Neural cell (in vitro differentiated cells): ENCODE data around the gene PPM1H.

Source experiments
- EP300 ChIP-seq: fragments of 450-650 bp; conservative IDR thresholded peaks from 2 replicates; pipeline ENCODE4 v1.6.1; 2014; ENCODE audit warnings: antibody characterized with exemption, mild to moderate bottlenecking, moderate library complexity; ENCODE audit not compliant: poor library complexity, severe bottlenecking
- EZH2 ChIP-seq: fragments of 200-600, 300-800 bp; shearing (Covaris generic), sonication (generic); IDR thresholded peaks from 2 replicates; pipeline ENCODE4 v1.6.1; 2014; ENCODE audit warnings: antibody characterized with exemption, low read length, borderline replicate concordance, mild to moderate bottlenecking; ENCODE audit not compliant: insufficient read depth, poor library complexity, severe bottlenecking
- MXI1 ChIP-seq: fragments of 450-650 bp; conservative IDR thresholded peaks from 2 replicates; pipeline ENCODE4 v1.6.1; 2014; ENCODE audit warnings: antibody characterized with exemption, mild to moderate bottlenecking; ENCODE audit not compliant: poor library complexity, severe bottlenecking
- POLR2AphosphoS5 ChIP-seq: IDR thresholded peaks from 2 replicates; pipeline ENCODE4 v1.6.1; 2012
- SMC3 ChIP-seq: fragments of 450-650 bp; conservative IDR thresholded peaks from 2 replicates; pipeline ENCODE4 v1.6.1; 2014; ENCODE audit warnings: antibody characterized with exemption, mild to moderate bottlenecking, moderate library complexity; ENCODE audit not compliant: poor library complexity
- TAF1 ChIP-seq: IDR thresholded peaks from 2 replicates; pipeline ENCODE4 v1.6.1; 2012; ENCODE audit warnings: low read depth
- TF ChIP-seq, protein P1 (sequence below): fragments of 450-650 bp; IDR thresholded peaks from 2 replicates; pipeline ENCODE4 v1.5.1; 2014; ENCODE audit warnings: antibody characterized with exemption, mild to moderate bottlenecking, moderate library complexity; ENCODE audit not compliant: poor library complexity, severe bottlenecking
- TF ChIP-seq, protein P2 (sequence below): IDR thresholded peaks from 2 replicates; pipeline ENCODE4 v1.6.1; 2012; ENCODE audit warnings: borderline replicate concordance

- no peak for TF ChIP-seq POLR2AphosphoS5
- TF ChIP-seq, protein P1, sequence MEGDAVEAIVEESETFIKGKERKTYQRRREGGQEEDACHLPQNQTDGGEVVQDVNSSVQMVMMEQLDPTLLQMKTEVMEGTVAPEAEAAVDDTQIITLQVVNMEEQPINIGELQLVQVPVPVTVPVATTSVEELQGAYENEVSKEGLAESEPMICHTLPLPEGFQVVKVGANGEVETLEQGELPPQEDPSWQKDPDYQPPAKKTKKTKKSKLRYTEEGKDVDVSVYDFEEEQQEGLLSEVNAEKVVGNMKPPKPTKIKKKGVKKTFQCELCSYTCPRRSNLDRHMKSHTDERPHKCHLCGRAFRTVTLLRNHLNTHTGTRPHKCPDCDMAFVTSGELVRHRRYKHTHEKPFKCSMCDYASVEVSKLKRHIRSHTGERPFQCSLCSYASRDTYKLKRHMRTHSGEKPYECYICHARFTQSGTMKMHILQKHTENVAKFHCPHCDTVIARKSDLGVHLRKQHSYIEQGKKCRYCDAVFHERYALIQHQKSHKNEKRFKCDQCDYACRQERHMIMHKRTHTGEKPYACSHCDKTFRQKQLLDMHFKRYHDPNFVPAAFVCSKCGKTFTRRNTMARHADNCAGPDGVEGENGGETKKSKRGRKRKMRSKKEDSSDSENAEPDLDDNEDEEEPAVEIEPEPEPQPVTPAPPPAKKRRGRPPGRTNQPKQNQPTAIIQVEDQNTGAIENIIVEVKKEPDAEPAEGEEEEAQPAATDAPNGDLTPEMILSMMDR: no peak
- TF ChIP-seq, protein P2, sequence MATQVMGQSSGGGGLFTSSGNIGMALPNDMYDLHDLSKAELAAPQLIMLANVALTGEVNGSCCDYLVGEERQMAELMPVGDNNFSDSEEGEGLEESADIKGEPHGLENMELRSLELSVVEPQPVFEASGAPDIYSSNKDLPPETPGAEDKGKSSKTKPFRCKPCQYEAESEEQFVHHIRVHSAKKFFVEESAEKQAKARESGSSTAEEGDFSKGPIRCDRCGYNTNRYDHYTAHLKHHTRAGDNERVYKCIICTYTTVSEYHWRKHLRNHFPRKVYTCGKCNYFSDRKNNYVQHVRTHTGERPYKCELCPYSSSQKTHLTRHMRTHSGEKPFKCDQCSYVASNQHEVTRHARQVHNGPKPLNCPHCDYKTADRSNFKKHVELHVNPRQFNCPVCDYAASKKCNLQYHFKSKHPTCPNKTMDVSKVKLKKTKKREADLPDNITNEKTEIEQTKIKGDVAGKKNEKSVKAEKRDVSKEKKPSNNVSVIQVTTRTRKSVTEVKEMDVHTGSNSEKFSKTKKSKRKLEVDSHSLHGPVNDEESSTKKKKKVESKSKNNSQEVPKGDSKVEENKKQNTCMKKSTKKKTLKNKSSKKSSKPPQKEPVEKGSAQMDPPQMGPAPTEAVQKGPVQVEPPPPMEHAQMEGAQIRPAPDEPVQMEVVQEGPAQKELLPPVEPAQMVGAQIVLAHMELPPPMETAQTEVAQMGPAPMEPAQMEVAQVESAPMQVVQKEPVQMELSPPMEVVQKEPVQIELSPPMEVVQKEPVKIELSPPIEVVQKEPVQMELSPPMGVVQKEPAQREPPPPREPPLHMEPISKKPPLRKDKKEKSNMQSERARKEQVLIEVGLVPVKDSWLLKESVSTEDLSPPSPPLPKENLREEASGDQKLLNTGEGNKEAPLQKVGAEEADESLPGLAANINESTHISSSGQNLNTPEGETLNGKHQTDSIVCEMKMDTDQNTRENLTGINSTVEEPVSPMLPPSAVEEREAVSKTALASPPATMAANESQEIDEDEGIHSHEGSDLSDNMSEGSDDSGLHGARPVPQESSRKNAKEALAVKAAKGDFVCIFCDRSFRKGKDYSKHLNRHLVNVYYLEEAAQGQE: no peak
- TF ChIP-seq EZH2: no peak
- no peak for TF ChIP-seq MXI1
- TF ChIP-seq EP300: no peak
- TF ChIP-seq SMC3: no peak
- TF ChIP-seq TAF1: no peak
Measured at GRCh38 chr12:62794218-62794583, 140.7 kb downstream of the PPM1H start.
